GM10266 (cell line): ENCODE results near the gene UNC13C.

Experiments used
- DNase-seq: peaks from one replicate; pipeline ENCODE4 v3.0.0; 2012; ENCODE audit errors: extremely low spot score
- CTCF ChIP-seq: IDR thresholded peaks from 2 replicates; pipeline ENCODE4 v1.5.1; 2012; ENCODE audit warnings: mild to moderate bottlenecking, low read depth; ENCODE audit not compliant: control insufficient read depth, insufficient read depth; ENCODE audit errors: missing control alignments

UNC13C gene

GRCh38 chr15:53984221-53984620, 6.0 kb downstream of the UNC13C start:
- TF ChIP-seq CTCF: no peak
- no peak for DNase-seq

GRCh38 chr15:53985562-53985961, 7.3 kb downstream of the UNC13C start:
- no peak for DNase-seq
- TF ChIP-seq CTCF: no peak

GRCh38 chr15:53987480-53987879, 9.2 kb downstream of the UNC13C start:
- no peak for DNase-seq
- TF ChIP-seq CTCF: no peak

DNA sequence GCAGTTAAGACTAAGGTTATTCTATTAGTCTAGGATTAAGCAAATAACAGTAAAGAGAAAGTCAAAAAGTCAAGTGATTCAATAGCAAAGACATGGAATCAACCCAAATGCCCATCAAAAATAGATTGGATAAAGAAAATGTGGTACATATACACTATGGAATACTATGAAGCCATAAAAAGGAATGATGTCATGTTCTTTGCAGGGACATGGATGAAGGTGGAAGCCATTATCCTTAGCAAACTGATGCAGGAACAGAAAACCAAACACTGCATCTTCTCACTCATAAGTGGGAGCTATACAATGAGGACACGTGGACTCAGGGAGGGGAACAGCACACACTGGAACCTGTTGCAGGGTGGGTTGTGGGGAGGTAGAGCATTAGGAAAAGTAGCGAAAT, 29.0 kb downstream of the UNC13C start:
- no peak for TF ChIP-seq CTCF
- DNase-seq: no peak

GRCh38 chr15:54011656-54012055, 33.4 kb downstream of the UNC13C start:
- no peak for TF ChIP-seq CTCF
- no peak for DNase-seq

- no peak for DNase-seq
- no peak for TF ChIP-seq CTCF
These were observed 35.9 kb downstream of the UNC13C start for GRCh38 chr15:54014067-54014655.

GRCh38 chr15:54017251-54017650, 39.0 kb downstream of the UNC13C start:
- TF ChIP-seq CTCF: no peak
- DNase-seq: no peak
